Naive B cell (primary cell): ENCODE measurements around the gene HS3ST4. TPM values are rescaled to one million over a fixed set of nuclear protein-coding genes. Genes with fewer than 3 reads are reported as not detected.
"Not testable (repeated sequence)": the region's sequence is repeated elsewhere in the genome, so short reads cannot be mapped to it uniquely, and the experiment has no call there.

Source experiments
- ATAC-seq, 2 donors: fragments of 150-1000 bp; cut with Tn5 transposase; 2 replicates each; pipeline ENCODE4 v1.10.0; 2021; ENCODE audit warnings: low read depth in 2 of 2, mild to moderate bottlenecking in 2 of 2, moderate library complexity in 2 of 2
- DNase-seq: peaks from one replicate; pipeline ENCODE4 v3.0.0; 2022
- H3K27ac Mint-ChIP-seq, 6 donors: one replicate each; pipeline ENCODE4 v1.8.0; 2020 to 2022; ENCODE audit warnings: mild to moderate bottlenecking in 6 of 6, mixed read lengths in 6 of 6, moderate library complexity in 5 of 6, inconsistent platforms in 2 of 6
- H3K27me3 Mint-ChIP-seq, 3 donors: one replicate each; pipeline ENCODE4 v1.8.0; 2021 to 2022; ENCODE audit warnings: mixed read lengths in 3 of 3, mild to moderate bottlenecking in 1 of 3
- H3K36me3 Mint-ChIP-seq, 2 donors: one replicate each; pipeline ENCODE4 v1.8.0; 2020 to 2022; ENCODE audit warnings: mixed read lengths in 2 of 2, inconsistent platforms in 1 of 2, mild to moderate bottlenecking in 1 of 2
- H3K4me1 Mint-ChIP-seq, 3 donors: one replicate each; pipeline ENCODE4 v1.8.0; 2020 to 2022; ENCODE audit warnings: mixed read lengths in 3 of 3, inconsistent platforms in 1 of 3, mild to moderate bottlenecking in 1 of 3, moderate library complexity in 1 of 3
- H3K4me3 Mint-ChIP-seq, 8 donors: one replicate each; pipeline ENCODE4 v1.8.0; 2020 to 2022; ENCODE audit warnings: mild to moderate bottlenecking in 8 of 8, mixed read lengths in 8 of 8, moderate library complexity in 8 of 8, inconsistent platforms in 2 of 8
- H3K9me3 Mint-ChIP-seq, 7 donors: one replicate each; pipeline ENCODE4 v1.8.0; 2020 to 2022; ENCODE audit warnings: mixed read lengths in 7 of 7, mild to moderate bottlenecking in 5 of 7, inconsistent platforms in 2 of 7, moderate library complexity in 1 of 7
- polyA plus RNA-seq, 6 donors: library from polyadenylated mRNA; unstranded; fragments of 300-500 nt; fragmentation: Illumina TruSeq; gene quantifications; one replicate each; pipeline ENCODE4 v1.2.3, GENCODE V29; 2021; ENCODE audit warnings: low read depth in 6 of 6

The HS3ST4 gene
- polyA plus RNA-seq, 6 donors from 2014 or later, result not detected

GRCh38 chr16:26087091-26087490 lies 395.3 kb downstream of the HS3ST4 start:
- Mint-ChIP-seq H3K4me3 (no peak overlapping the region), H3K9me3 (peaks cover 0 to 3% (median 0%) of the 10 kb centered on the region in 7 donors), H3K27ac (no peak overlapping the region), H3K27me3 (peaks cover 6 to 11% (median 7%) of the 10 kb centered on the region in 3 donors), H3K4me1 (no peaks in the 10 kb centered on the region), H3K36me3 (no peaks in the 10 kb centered on the region)
- DNase-seq, result no peak
- ATAC-seq, result no peak

- H3K27ac Mint-ChIP-seq, result no peak overlapping the region
- peaks cover 7 to 11% (median 10%) of the 10 kb centered on the region in 3 donors for H3K27me3 Mint-ChIP-seq
- peaks cover 0 to 7% (median 4%) of the 10 kb centered on the region in 7 donors for H3K9me3 Mint-ChIP-seq
- DNase-seq (no peak), ATAC-seq (no peak)
- no peaks in the 10 kb centered on the region for H3K4me1 Mint-ChIP-seq
- no peaks in the 10 kb centered on the region for H3K36me3 Mint-ChIP-seq
- no peak overlapping the region for H3K4me3 Mint-ChIP-seq
Measured at GRCh38 chr16:26091511-26091910, 399.8 kb downstream of the HS3ST4 start.

- not testable (repeated sequence) for H3K36me3 Mint-ChIP-seq
Measured at GRCh38 chr16:26098206-26098605, 406.4 kb downstream of the HS3ST4 start.

DNA sequence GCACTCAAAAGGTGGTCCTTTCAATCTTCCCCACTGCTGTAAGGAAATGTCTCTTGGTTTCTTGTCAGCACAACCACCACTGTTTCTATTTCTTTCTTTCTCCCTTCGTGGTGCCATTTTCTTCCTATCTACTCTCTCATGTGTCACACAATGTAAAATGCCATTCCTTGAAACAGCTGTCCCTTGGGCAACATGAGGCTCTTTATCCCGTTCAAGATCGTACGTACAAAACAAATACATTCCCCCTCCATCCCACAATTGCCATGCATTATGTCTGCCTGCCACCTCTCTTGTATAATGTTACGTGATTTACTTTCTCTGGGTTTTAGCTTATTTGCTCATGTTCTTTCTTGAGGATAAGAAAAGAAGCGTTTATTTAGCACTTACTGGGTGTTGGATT lies 410.6 kb downstream of the HS3ST4 start:
- Mint-ChIP-seq H3K27ac (no peak overlapping the region), H3K36me3 (no peaks in the 10 kb centered on the region), H3K4me3 (no peak overlapping the region), H3K4me1 (no peaks in the 10 kb centered on the region), H3K27me3 (peaks cover 0 to 8% (median 7%) of the 10 kb centered on the region in 3 donors), H3K9me3 (peaks cover 3 to 25% (median 10%) of the 10 kb centered on the region in 7 donors)
- DNase-seq, result no peak
- no peak for ATAC-seq

More at GRCh38 chr16:26098206-26098605, 406.4 kb downstream of the HS3ST4 start:
- DNase-seq, ATAC-seq, H3K4me1 Mint-ChIP-seq, H3K27ac Mint-ChIP-seq, H3K4me3 Mint-ChIP-seq, H3K27me3 Mint-ChIP-seq: not testable (repeated sequence)
- peaks cover 0 to 15% (median 9%) of the 10 kb centered on the region in 7 donors for H3K9me3 Mint-ChIP-seq

DNA sequence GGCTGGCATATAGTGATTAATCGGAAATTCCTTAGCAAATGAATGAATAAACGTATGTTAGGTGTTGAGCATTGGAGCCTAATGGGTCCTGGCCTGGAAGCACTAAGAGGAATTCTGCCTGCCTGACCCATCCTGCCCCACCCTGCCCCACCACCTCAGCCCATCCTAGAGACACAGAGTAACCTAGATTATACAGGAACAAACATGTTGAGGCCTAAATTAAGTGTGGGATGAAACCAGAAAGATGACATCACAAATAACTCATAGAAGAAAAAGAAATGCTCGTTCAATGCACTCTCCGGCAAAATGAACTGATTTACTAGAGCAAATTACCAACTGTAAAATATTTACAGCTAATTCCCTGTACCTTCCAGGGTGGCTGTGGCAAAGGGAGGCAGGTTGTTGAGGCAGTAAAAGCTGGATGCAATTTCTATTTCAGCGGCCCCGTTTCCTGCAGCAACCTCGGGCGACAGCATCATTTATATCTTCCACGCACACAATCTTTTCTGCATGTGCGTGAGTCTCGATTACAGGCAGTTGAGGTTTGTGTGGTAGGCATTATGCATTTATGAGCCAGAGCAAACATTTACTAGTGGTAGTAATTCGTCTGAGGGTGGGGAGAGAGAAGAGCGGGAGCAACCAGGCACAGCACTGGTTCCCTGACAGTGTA lies 417.2 kb downstream of the HS3ST4 start:
- H3K27ac Mint-ChIP-seq, result no peak overlapping the region
- ATAC-seq, result no peak
- no peaks in the 10 kb centered on the region for H3K36me3 Mint-ChIP-seq
- H3K9me3 Mint-ChIP-seq, result peaks cover 0 to 12% (median 8%) of the 10 kb centered on the region in 7 donors
- no peak for DNase-seq
- H3K4me1 Mint-ChIP-seq, result no peaks in the 10 kb centered on the region
- H3K4me3 Mint-ChIP-seq, result no peak overlapping the region
- H3K27me3 Mint-ChIP-seq, result peaks cover 0 to 16% (median 15%) of the 10 kb centered on the region in 3 donors

DNA sequence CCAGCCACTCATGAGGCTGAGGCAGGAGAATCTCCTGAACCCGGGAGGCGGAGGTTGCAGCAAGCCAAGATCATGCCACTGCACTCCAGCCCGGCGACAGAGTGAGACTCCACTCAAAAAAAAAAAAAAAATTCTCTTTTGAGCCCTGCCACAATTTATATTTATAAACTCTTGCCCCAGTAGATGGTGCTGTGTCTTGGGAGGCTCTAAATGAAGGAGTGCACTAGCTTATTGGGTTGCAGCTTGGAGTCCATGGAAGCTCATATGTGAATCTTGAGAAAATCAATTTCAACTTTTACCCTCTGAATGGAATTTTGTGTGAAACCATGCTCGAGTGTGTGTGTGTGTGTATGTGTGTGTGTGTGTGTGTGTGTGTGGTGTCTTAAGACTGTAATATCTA lies 420.1 kb downstream of the HS3ST4 start:
- H3K27me3 Mint-ChIP-seq, result peaks cover 0 to 8% (median 8%) of the 10 kb centered on the region in 3 donors
- H3K4me3 Mint-ChIP-seq, result no peak overlapping the region
- H3K36me3 Mint-ChIP-seq, result no peaks in the 10 kb centered on the region
- H3K27ac Mint-ChIP-seq, result no peak overlapping the region
- ATAC-seq (no peak), DNase-seq (no peak)
- peaks cover 0 to 3% (median 0%) of the 10 kb centered on the region in 7 donors for H3K9me3 Mint-ChIP-seq
- H3K4me1 Mint-ChIP-seq, result no peaks in the 10 kb centered on the region

DNA sequence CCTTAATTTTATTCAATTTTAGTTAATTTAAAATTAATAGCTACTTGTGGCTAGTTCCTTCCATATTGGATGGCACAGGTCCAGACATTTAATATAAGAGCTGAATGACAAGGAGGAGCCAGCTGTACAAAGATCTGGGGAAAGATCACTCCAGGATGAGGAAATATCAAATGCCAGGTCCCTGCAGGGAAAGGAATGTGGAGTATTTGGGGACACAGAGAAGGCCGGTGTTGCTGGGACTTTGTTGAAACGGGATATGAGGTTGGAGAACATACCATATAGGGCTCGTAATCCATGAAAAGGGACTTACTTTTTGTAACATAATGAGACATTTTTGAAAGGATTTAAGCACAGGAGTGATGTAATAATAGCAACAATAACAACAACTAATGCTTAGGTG lies 426.8 kb downstream of the HS3ST4 start:
- H3K4me3 Mint-ChIP-seq, result no peak overlapping the region
- peaks cover 4 to 8% (median 8%) of the 10 kb centered on the region in 3 donors for H3K27me3 Mint-ChIP-seq
- H3K9me3 Mint-ChIP-seq, result peaks cover 0 to 4% (median 1%) of the 10 kb centered on the region in 7 donors
- ATAC-seq, result no peak
- no peak for DNase-seq
- no peaks in the 10 kb centered on the region for H3K4me1 Mint-ChIP-seq
- H3K36me3 Mint-ChIP-seq, result no peaks in the 10 kb centered on the region
- no peak overlapping the region for H3K27ac Mint-ChIP-seq

DNA sequence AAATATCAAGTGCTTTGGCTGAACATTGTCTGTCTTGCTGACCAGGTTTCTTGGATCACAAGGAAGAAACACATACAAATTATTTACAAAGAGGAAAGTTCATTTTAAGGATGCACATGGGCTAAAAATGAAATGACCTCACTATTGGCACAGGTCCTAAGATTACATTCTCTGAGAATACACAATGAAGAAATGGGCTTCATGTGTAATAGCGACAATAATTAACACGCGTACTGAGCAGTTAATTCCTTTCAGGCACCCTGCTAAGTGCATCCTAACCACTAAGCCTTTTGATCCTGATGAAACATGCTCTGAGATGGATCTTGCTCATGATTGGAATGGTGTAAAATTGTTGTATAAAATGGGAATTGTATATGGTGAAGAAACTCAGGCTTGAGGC lies 429.0 kb downstream of the HS3ST4 start:
- no peaks in the 10 kb centered on the region for H3K36me3 Mint-ChIP-seq
- DNase-seq (no peak), ATAC-seq (no peak)
- H3K27me3 Mint-ChIP-seq, result peaks cover 4 to 8% (median 8%) of the 10 kb centered on the region in 3 donors
- peaks cover 0 to 4% (median 0%) of the 10 kb centered on the region in 7 donors for H3K9me3 Mint-ChIP-seq
- H3K4me3 Mint-ChIP-seq, result no peak overlapping the region
- H3K27ac Mint-ChIP-seq, result no peak overlapping the region
- no peaks in the 10 kb centered on the region for H3K4me1 Mint-ChIP-seq

GRCh38 chr16:26128296-26128695 lies 436.5 kb downstream of the HS3ST4 start:
- H3K4me1 Mint-ChIP-seq, result no peaks in the 10 kb centered on the region
- DNase-seq, result no peak
- peaks cover 0 to 3% (median 0%) of the 10 kb centered on the region in 7 donors for H3K9me3 Mint-ChIP-seq
- no peaks in the 10 kb centered on the region for H3K36me3 Mint-ChIP-seq
- peaks cover 0 to 21% (median 0%) of the 10 kb centered on the region in 3 donors for H3K27me3 Mint-ChIP-seq
- ATAC-seq, result no peak
- H3K4me3 Mint-ChIP-seq, result no peak overlapping the region
- no peak overlapping the region for H3K27ac Mint-ChIP-seq

- ATAC-seq, result no peak
- H3K27ac Mint-ChIP-seq, result no peak overlapping the region
- H3K9me3 Mint-ChIP-seq, result peaks cover 0 to 3% (median 0%) of the 10 kb centered on the region in 7 donors
- no peak for DNase-seq
- no peaks in the 10 kb centered on the region for H3K36me3 Mint-ChIP-seq
- H3K27me3 Mint-ChIP-seq, result peaks cover 0 to 21% (median 0%) of the 10 kb centered on the region in 3 donors
- peak overlapping the region in 1 of 8 donors; percentile 57 for H3K4me3 Mint-ChIP-seq
- no peaks in the 10 kb centered on the region for H3K4me1 Mint-ChIP-seq
Measured at GRCh38 chr16:26129997-26130396, 438.2 kb downstream of the HS3ST4 start.

GRCh38 chr16:26133416-26134093 lies 441.8 kb downstream of the HS3ST4 start:
- Mint-ChIP-seq H3K36me3 (no peaks in the 10 kb centered on the region), H3K9me3 (peaks cover 0 to 2% (median 0%) of the 10 kb centered on the region in 7 donors), H3K4me3 (no peak overlapping the region), H3K4me1 (no peaks in the 10 kb centered on the region), H3K27ac (no peak overlapping the region), H3K27me3 (peaks cover 0 to 8% (median 0%) of the 10 kb centered on the region in 3 donors)
- DNase-seq (no peak), ATAC-seq (no peak)

- Mint-ChIP-seq H3K9me3 (peaks cover 0 to 2% (median 0%) of the 10 kb centered on the region in 7 donors), H3K27me3 (peaks cover 0 to 8% (median 0%) of the 10 kb centered on the region in 3 donors), H3K27ac (no peak overlapping the region), H3K4me3 (no peak overlapping the region), H3K4me1 (no peaks in the 10 kb centered on the region), H3K36me3 (no peaks in the 10 kb centered on the region)
- no peak for DNase-seq
- no peak for ATAC-seq
Measured at GRCh38 chr16:26134588-26134987, 442.8 kb downstream of the HS3ST4 start.

GRCh38 chr16:26137956-26138355 lies 446.2 kb downstream of the HS3ST4 start:
- ATAC-seq (no peak), DNase-seq (no peak)
- no peaks in the 10 kb centered on the region for H3K36me3 Mint-ChIP-seq
- no peak overlapping the region for H3K4me3 Mint-ChIP-seq
- no peaks in the 10 kb centered on the region for H3K4me1 Mint-ChIP-seq
- H3K27ac Mint-ChIP-seq, result no peak overlapping the region
- peaks cover 0 to 2% (median 0%) of the 10 kb centered on the region in 7 donors for H3K9me3 Mint-ChIP-seq
- H3K27me3 Mint-ChIP-seq, result no peaks in the 10 kb centered on the region

GRCh38 chr16:26139091-26139490 lies 447.3 kb downstream of the HS3ST4 start:
- ATAC-seq (no peak), DNase-seq (no peak)
- no peaks in the 10 kb centered on the region for H3K4me1 Mint-ChIP-seq
- no peaks in the 10 kb centered on the region for H3K36me3 Mint-ChIP-seq
- no peak overlapping the region for H3K4me3 Mint-ChIP-seq
- peaks cover 0 to 3% (median 0%) of the 10 kb centered on the region in 7 donors for H3K9me3 Mint-ChIP-seq
- H3K27ac Mint-ChIP-seq, result peak overlapping the region in 1 of 6 donors; percentile 24
- H3K27me3 Mint-ChIP-seq, result no peaks in the 10 kb centered on the region
